ENCODE results near the gene OSBPL10. TPM values are rescaled to one million over a fixed set of nuclear protein-coding genes. Genes with fewer than 3 reads are reported as not detected.

Gene OSBPL10
- total and polyA plus RNA-seq, 2 of the 4 experiments (the other 2 are of a cell fraction) = 9.5 to 10.1 TPM

DNA sequence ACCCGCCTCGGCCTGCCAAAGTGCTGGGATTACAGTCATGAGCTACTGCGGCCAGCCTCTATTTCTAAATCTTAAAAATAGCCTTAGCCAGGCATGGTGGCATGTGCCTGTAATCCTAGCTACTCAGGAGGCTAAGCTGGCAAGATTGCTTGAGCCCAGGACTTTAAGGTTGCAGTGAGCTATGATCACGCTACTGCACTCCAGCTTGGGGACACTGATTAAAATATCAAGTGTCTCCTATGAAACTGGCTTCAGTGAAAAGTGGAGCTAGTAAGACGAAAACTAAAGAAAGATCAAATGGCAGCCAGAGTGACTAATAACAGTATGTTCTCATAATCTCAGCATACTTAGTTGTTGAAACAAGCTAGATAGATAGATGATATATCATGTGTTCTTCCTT lies 335.8 kb downstream of the OSBPL10 start:
- no peak overlapping the region for H2BK5ac ChIP-seq (ENCODE audit: low read depth, low read length, poor library complexity, severe bottlenecking)
- DNase-seq (peak; percentile 35), ATAC-seq (ENCODE audit: low read depth) (no peak)
- intact Hi-C loops (cut with micrococcal nuclease) (no loop called here), in situ Hi-C loops (cut with MboI; ENCODE audit: low sequenced_read_pairs) (no loop called here), dilution Hi-C loops (cut with HindIII; ENCODE audit: low sequenced_read_pairs, unreplicated experiment) (no loop called here)
- no peaks in the 10 kb centered on the region for H3K9me1 ChIP-seq (ENCODE audit: insufficient read depth, low read length)
- no peak overlapping the region for H3K4ac ChIP-seq (ENCODE audit: low read depth, low read length)
- H3K23ac ChIP-seq (ENCODE audit: low read depth, low read length) = no peak overlapping the region
- H3K27me3 ChIP-seq (ENCODE audit: control insufficient read depth, insufficient read depth, low read length) = no peaks in the 10 kb centered on the region
- no peak overlapping the region for H4K8ac ChIP-seq (ENCODE audit: low read depth in 2 of 2, low read length in 2 of 2)
- H3K9ac ChIP-seq (ENCODE audit: low read depth, low read length) = no peak overlapping the region
- no peak overlapping the region for H2BK120ac ChIP-seq (ENCODE audit: low read depth, low read length)
- no peak overlapping the region for H3K27ac ChIP-seq (ENCODE audit: insufficient read depth, low read length)
- no peak overlapping the region for H3K4me3 ChIP-seq (ENCODE audit: insufficient read depth, low read depth, low read length)
- no peak overlapping the region for H4K91ac ChIP-seq (ENCODE audit: insufficient read depth, low read depth, low read length)
- no peaks in the 10 kb centered on the region for H4K20me1 ChIP-seq (ENCODE audit: insufficient read depth, low read length)
- H2AK5ac ChIP-seq (ENCODE audit: low read depth, low read length) = no peak overlapping the region
- H3K79me1 ChIP-seq (ENCODE audit: low read depth in 1 of 2, low read length in 2 of 2) = no peaks in the 10 kb centered on the region
- CTCF ChIA-PET = no interaction called here
- BruUV-seq (replicated peaks) = no TSS peak
- no peak for TF ChIP-seq MAFK (IDR thresholded peaks at IDR 0.05; ENCODE audit: low read depth, low read length)
- H3K36me3 ChIP-seq (ENCODE audit: control insufficient read depth, insufficient read depth, low read length) = peaks cover 15% of the 10 kb centered on the region
- WGBS, 2 experiments (ENCODE audit: extremely low coverage in 2 of 2, insufficient read length in 1 of 2) = 100% methylated on average over 3 of the region's 5 CpGs; no CpG with 5 or more reads in 1 of the 2 experiments
- no peak overlapping the region for H3K14ac ChIP-seq (replicated peaks; ENCODE audit: low read depth, low read length)
- H2AK9ac ChIP-seq (replicated peaks; ENCODE audit: low read depth, low read length, poor library complexity) = no peak overlapping the region
- H3K4me2 ChIP-seq (ENCODE audit: low read depth, low read length) = no peak overlapping the region
- H4K5ac ChIP-seq (ENCODE audit: low read depth, low read length) = no peak overlapping the region
- no peak overlapping the region for H3K18ac ChIP-seq (ENCODE audit: low read depth, low read length)
- H2BK20ac ChIP-seq (ENCODE audit: low read depth, low read length) = no peak overlapping the region
- no peak overlapping the region for H2BK15ac ChIP-seq (ENCODE audit: low read depth, low read length)
- H3K9me3 ChIP-seq (ENCODE audit: control insufficient read depth, insufficient read depth, low read length) = peaks cover 22% of the 10 kb centered on the region
- H3K56ac ChIP-seq (ENCODE audit: extremely low read depth, insufficient read depth, low read length) = no peak overlapping the region
- no peaks in the 10 kb centered on the region for H3K4me1 ChIP-seq (ENCODE audit: control insufficient read depth, insufficient read depth, low read length)
- H2AFZ ChIP-seq (replicated peaks; ENCODE audit: low read length, poor library complexity) = no peak overlapping the region
- POLR2A ChIA-PET (ENCODE audit: unreplicated experiment) = no interaction called here
